Erythroblast (primary cell): ENCODE results near the gene STK24.

ENCODE experiments used
- GATA1 ChIP-seq: IDR thresholded peaks from 2 replicates; pipeline ENCODE4 v1.6.1; 2011; ENCODE audit warnings: low read depth, mild to moderate bottlenecking, control low read depth, low read length, moderate library complexity
- POLR2A ChIP-seq: IDR thresholded peaks from 2 replicates; pipeline ENCODE4 v1.6.1; 2011; ENCODE audit warnings: mild to moderate bottlenecking, low read length

DNA sequence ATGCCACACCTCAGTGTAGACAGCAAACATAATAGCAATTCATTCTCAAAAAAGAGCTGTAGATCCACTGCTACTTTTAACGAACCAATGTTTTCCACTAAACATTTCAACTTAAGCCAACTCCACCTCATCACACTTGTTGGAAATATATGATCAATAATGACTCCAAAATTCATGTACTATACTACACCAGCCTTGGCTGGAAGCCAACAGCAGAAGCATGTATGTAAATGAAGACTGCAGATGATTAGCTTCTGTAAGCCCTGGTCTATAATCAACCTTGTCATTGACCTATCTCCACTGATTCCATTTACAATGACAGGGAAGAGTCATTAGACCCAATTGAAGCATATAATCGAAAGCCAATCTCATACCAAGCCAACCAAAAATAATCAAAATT lies 71.7 kb downstream of the STK24 start:
- TF ChIP-seq POLR2A (no peak), GATA1 (no peak)
